Pericardium fibroblast (primary cell): ENCODE results near the gene CHRM4. TPM values are rescaled to one million over a fixed set of nuclear protein-coding genes. Genes with fewer than 3 reads are reported as not detected.

ENCODE experiments used
- total RNA-seq: library from RNA; depleted of rRNA; stranded (reverse); fragments of >200 nt; gene quantifications from 2 replicates; pipeline ENCODE4 v1.2.3, GENCODE V29; 2015

The CHRM4 gene
- total RNA-seq = 0.12 TPM in 1 of 2 replicates, not detected in the other

DNA sequence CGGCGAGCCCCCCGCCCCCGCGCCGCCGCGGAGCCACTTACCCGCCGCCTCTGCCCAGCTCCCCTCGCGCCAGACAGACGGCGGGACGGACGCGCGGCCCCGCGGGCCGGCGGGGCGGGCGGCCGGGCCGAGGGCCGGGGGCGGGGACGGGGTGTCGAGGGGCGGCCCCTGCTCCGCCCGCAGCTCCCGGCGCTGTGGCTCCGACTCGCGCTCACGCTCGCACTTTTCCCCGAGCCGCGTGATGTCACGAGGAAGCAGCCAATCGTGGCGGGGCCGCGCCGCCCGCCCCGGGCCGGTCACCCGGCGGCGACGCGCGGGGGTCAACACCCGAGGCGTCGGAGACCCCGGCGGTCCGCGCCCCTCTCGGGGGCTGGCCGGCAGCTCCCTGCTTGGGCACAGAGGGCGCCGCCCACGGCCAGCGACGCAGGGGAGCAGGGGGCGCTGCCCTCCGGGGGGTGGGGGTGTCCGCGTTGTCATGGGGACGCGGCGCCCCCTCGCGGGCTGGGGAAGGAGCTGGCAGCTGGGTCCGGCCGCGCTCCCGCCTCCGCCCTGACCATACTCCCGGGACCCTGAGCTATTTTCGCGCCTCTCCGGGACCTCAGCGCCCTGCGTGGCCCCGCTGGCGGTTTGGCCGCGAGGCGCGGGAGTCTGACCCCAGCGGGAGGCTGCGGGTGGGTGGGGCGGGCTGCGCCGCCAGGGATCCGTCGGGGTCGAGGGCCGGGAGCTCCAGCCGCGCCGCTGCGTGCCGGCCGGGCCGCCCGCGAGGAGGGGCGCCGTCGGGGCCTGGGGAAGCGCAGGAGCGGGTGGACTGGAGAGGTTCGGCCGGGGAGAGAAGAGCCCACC is at the start of gene CHRM4:
TSS of gene CHRM4 (minus strand) at position 199 of the 843 bp plus-strand sequence. CDS start 5,219 bp downstream, outside the sequence.

DNA sequence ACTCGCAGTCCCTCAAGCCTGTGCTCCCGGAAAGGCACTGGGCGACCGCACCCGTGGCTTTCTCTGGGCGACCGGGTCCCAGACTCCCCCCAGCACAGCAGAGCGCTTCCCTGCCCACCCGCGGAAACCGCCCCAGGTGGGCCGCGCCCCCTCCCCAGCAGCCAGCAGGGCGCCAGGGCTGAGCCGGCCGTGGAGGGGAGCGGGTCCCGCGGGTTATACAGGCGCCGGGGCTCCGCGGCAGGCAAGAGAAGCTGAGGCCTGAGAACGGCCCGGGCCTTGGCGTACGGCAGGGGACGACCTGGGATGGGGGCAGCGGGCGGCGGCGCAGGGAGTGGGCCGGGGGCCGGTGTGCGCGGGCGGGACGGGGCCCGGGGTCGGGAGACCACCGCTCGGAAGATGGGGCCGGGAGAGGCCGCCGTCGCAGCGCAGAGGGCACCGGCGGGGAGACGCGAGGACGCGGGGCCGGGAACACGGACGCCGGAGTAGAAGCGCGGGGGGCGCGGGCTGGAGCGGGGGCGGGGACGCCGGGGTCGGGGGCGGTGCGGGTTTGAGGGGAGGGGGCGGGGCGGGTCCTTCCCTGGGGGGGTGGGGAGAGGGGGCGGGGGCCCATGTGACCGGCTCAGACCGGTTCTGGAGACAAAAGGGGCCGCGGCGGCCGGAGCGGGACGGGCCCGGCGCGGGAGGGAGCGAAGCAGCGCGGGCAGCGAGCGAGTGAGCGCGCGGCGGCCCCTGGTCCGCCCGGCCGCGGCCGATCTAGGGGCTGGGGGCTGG is 10.3 kb downstream of the CHRM4 start, which contains the start of gene MDK:
TSS of gene MDK (plus strand) at position 622 of the 771 bp plus-strand sequence. CDS start 389 bp downstream, outside the sequence.

GRCh38 chr11:46346886-46347636 is 44.5 kb downstream of the CHRM4 start, which contains the start of gene DGKZ:
Gene DGKZ, plus strand, starts transcription at chr11:46347463. Its CDS starts 197 bp downstream, at chr11:46347660.

Other genes with a start within 250 kb of the CHRM4 start
- gene CREB3L1, start 114.1 kb downstream of the CHRM4 start, total RNA-seq = 55.3 and 60.9 TPM in 2 replicates
- 37.0 and 44.6 TPM in 2 replicates for gene DGKZ, start 44.3 kb downstream of the CHRM4 start, total RNA-seq
- gene MDK, start 10.1 kb downstream of the CHRM4 start, total RNA-seq = 62.3 and 127 TPM in 2 replicates
- 12.4 and 12.7 TPM in 2 replicates for gene AMBRA1, start 202.2 kb upstream of the CHRM4 start, total RNA-seq
- gene HARBI1, start 225.5 kb upstream of the CHRM4 start, total RNA-seq = 2.0 and 3.9 TPM in 2 replicates
- gene ATG13, start 225.8 kb upstream of the CHRM4 start, total RNA-seq = 60.8 and 75.5 TPM in 2 replicates